Smooth muscle cell of the brain vasculature (primary cell): ENCODE data around the gene DISC1.

ENCODE experiments used
- DNase-seq: peaks from one replicate; pipeline ENCODE4 v3.0.0-alpha.2; 2012; ENCODE audit warnings: low read depth, low spot score

Gene DISC1

DNA sequence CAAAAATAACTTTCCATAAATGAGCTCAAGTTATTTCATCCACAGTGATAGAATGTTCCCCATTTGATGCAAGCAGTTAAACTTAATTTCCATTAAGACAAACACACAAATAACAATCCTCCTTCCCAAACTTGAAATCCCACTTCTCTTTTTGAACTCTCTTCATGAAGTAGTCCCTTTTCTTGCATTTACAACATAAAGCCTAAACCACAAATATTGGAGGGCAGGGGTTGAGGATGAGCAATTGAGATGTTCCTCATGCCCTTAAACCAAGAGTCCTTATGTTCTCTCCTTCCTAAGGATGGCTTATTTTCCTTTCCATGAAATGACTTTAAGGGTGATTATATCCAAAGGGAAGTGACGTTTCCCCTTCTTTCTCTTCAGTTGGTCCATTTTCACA is 228.8 kb downstream of the DISC1 start:
- DNase-seq = no peak

GRCh38 chr1:231855926-231856325 is 229.3 kb downstream of the DISC1 start:
- DNase-seq = no peak

- DNase-seq = no peak
Measured at GRCh38 chr1:231856426-231856825, 229.8 kb downstream of the DISC1 start.

DNA sequence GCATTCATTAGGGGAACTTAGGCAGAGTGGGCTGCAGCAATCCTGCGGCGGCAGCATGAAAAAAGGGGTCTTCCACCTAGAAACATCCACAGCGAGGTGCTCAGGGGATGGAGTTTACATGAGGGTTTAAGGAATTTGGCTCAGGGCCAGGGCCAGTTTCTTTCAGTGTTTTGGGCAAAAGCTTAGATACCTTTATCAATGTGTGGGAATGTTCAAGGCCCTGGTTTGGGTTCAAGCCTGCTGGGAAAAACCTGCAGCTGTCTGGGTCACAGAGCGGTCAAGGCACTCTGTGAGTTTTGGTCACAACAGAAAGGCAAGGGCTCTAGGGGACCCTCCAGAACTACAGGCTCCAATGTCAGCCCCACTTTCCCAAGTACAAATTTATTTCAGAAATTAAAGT is 230.3 kb downstream of the DISC1 start:
- DNase-seq = no peak

- no peak for DNase-seq
Measured at GRCh38 chr1:231857609-231858135, 231.1 kb downstream of the DISC1 start.

DNA sequence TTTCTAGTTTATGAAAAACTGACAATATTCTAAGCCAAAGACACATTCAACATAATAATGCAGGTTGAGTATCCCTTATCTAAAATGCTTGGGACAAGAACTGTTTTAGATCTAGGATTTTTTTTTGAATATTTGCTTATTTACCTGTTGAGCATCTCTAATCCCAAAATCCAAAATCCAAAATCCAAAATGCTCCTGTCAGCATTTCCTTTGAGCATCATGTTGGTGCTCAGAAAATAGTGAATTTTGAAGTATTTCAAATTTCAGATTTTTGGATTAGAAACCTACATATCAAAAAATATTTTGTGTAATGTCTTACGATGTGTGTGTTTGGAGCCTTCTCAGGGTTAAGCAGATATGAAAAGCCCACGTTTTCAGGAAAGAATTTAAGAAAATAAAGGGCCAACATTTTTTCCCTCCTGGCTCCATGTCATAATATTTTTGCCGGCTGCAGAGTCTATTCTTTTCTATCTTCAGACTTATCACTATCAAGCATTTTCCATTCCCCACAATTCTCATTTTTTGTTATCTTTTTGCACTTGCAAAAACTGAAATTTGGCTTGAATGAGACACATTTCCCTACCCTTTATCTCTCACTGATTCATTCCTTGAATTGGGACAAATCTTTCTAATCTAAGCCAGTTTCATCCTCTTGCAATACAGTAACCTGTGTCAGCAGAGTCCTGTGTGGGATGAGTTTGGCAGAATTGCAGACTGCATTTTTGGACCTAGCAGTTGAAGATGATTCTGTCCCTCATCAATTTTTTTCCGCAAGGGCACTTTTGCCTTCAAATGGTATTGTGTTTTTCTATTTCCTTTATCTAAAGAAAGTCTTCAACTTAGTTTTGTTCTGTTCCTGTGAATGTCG is 233.9 kb downstream of the DISC1 start:
- DNase-seq = no peak

- DNase-seq = no peak
Measured at GRCh38 chr1:231861541-231862481, 235.2 kb downstream of the DISC1 start.

GRCh38 chr1:231862611-231863010 is 236.0 kb downstream of the DISC1 start:
- DNase-seq = no peak

- no peak for DNase-seq
Measured at GRCh38 chr1:231865331-231865730, 238.7 kb downstream of the DISC1 start.

- peak; percentile 39 for DNase-seq
Measured at GRCh38 chr1:231866392-231867331, 240.1 kb downstream of the DISC1 start.

- DNase-seq = no peak
Measured at GRCh38 chr1:231867607-231868006, 241.0 kb downstream of the DISC1 start.

DNA sequence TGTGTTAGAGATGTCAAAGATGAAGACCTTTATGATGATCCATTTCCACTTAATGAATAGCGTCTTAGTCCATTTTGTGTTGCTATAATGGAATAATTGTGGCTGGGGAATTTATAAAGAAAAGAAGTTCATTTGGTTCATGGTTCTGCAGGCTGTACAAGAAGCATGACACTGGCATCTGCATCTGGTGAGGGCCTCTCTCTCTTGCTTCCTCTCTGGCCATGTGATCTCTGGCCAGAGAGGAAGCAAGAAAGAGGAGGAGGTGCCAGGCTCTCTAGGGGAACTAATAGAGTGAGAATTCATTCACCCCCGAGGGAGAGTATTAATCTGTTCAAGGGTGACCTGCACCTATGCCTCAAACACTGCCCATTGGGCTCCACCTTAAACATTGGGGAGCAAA is 242.8 kb downstream of the DISC1 start:
- no peak for DNase-seq

DNA sequence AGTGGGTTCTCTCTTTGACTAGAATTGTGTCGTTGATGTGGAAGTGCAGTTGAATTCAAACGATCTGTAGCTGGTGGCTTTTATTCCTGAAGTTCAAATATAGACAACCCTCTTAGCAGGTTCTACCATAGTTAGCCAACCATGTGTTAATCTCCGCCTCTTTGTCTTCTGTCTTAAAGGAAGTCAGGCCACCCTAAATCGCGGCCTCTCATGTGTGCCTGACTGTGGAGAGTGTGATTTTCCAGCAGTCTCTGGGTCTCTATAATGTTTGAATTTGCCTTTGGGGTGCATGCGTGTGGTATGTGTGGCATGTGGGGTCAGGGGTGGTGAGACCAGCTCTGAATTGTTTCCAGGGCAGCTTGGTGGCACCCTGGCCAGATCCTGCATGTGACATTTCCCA is 244.9 kb downstream of the DISC1 start:
- no peak for DNase-seq

GRCh38 chr1:231871878-231872277 is 245.3 kb downstream of the DISC1 start:
- no peak for DNase-seq

GRCh38 chr1:231872461-231872910 is 245.9 kb downstream of the DISC1 start:
- no peak for DNase-seq

GRCh38 chr1:231878737-231879136 is 252.1 kb downstream of the DISC1 start:
- no peak for DNase-seq

- no peak for DNase-seq
Measured at GRCh38 chr1:231879296-231879695, 252.7 kb downstream of the DISC1 start.

- no peak for DNase-seq
Measured at GRCh38 chr1:231882333-231882732, 255.7 kb downstream of the DISC1 start.

GRCh38 chr1:231882790-231883189 is 256.2 kb downstream of the DISC1 start:
- no peak for DNase-seq

DNA sequence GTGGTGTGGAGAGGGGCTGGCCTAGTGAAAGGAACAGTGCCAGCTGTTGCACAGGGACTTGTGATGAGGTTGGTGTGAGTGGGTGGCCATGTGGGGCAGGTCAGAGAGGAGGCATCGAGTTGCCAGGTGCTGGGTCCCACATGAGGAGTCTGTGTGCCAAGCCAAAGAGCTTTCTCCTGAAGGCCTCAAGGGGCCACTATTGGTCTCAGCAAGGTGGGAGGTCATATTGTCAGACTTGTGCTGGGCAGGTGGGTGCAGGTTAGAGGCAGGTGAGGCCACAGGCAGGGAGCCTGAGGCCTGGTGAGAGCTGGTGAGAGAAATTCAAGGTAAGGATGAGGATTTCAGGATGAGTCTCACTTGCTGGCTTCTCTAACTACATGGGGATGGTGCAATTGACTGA is 256.8 kb downstream of the DISC1 start:
- DNase-seq = no peak

GRCh38 chr1:231885209-231885854 is 258.7 kb downstream of the DISC1 start:
- DNase-seq = no peak
